WTC11 (cell line): ENCODE measurements around the gene YAP1.

Experiments used
- ATF3 ChIP-seq: sonication (generic); formaldehyde crosslinking; conservative IDR thresholded peaks from 2 replicates; pipeline ENCODE4 v1.8.1; 2022; ENCODE audit warnings: mild to moderate bottlenecking, missing genetic modification reagents
- ATF6 ChIP-seq: sonication (generic); formaldehyde crosslinking; IDR thresholded peaks from 2 replicates; pipeline ENCODE4 v1.8.1; 2023; ENCODE audit warnings: mild to moderate bottlenecking, missing genetic modification reagents
- CTCF ChIP-seq: fragments of 200-600 bp; IDR thresholded peaks from 2 replicates; pipeline ENCODE4 v1.8.0; 2022; ENCODE audit warnings: antibody characterized with exemption
- E2F5 ChIP-seq: sonication (generic); formaldehyde crosslinking; IDR thresholded peaks from 2 replicates; pipeline ENCODE4 v1.8.1; 2022; ENCODE audit warnings: mild to moderate bottlenecking, moderate library complexity, missing genetic modification reagents
- FOXK1 ChIP-seq: sonication (generic); formaldehyde crosslinking; IDR thresholded peaks from 2 replicates; pipeline ENCODE4 v1.8.0; 2022; ENCODE audit warnings: mild to moderate bottlenecking, moderate library complexity, missing genetic modification reagents
- HMGXB4 ChIP-seq: sonication (generic); formaldehyde crosslinking; IDR thresholded peaks from 2 replicates; pipeline ENCODE4 v1.8.1; 2023; ENCODE audit warnings: mild to moderate bottlenecking, moderate library complexity, missing genetic modification reagents
- MAX ChIP-seq: sonication (generic); formaldehyde crosslinking; IDR thresholded peaks from 2 replicates; pipeline ENCODE4 v1.8.0; 2022; ENCODE audit warnings: mild to moderate bottlenecking, missing genetic modification reagents
- NFYB ChIP-seq: sonication (generic); formaldehyde crosslinking; conservative IDR thresholded peaks from 2 replicates; pipeline ENCODE4 v1.8.0; 2022; ENCODE audit warnings: low read depth, missing genetic modification reagents
- NR1H2 ChIP-seq: sonication (generic); formaldehyde crosslinking; IDR thresholded peaks from 2 replicates; pipeline ENCODE4 v1.9.0; 2021; ENCODE audit warnings: mild to moderate bottlenecking, moderate library complexity, missing genetic modification reagents
- SMAD3 ChIP-seq: sonication (generic); formaldehyde crosslinking; IDR thresholded peaks from 2 replicates; pipeline ENCODE4 v1.8.0; 2022; ENCODE audit warnings: missing genetic modification reagents, mild to moderate bottlenecking, borderline replicate concordance
- SMAD4 ChIP-seq: sonication (generic); formaldehyde crosslinking; IDR thresholded peaks from 2 replicates; pipeline ENCODE4 v1.8.0; 2022; ENCODE audit warnings: mild to moderate bottlenecking, missing genetic modification reagents
- SP1 ChIP-seq: sonication (generic); formaldehyde crosslinking; conservative IDR thresholded peaks from 2 replicates; pipeline ENCODE4 v1.8.1; 2022; ENCODE audit warnings: missing genetic modification reagents

GRCh38 chr11:102220728-102221467, 110.7 kb downstream of the YAP1 start:
- TF ChIP-seq CTCF (no peak), MAX (no peak), ATF6 (CRISPR knock-in tag) (no peak), NR1H2 (CRISPR knock-in tag) (no peak), SMAD3 (CRISPR knock-in tag) (no peak), ATF3 (CRISPR knock-in tag) (no peak), FOXK1 (CRISPR knock-in tag) (no peak), HMGXB4 (CRISPR knock-in tag) (no peak), SP1 (CRISPR knock-in tag) (no peak), SMAD4 (CRISPR knock-in tag) (no peak), NFYB (CRISPR knock-in tag) (no peak), E2F5 (CRISPR knock-in tag) (no peak)
